Keratinocyte (primary cell): Measurements from ENCODE around the gene MFAP3L.

Source experiments
- CTCF ChIP-seq, 3 experiments: IDR thresholded peaks in 1 of 3; conservative IDR thresholded peaks in 1 of 3; optimal IDR thresholded peaks in 1 of 3; 2 replicates in 2 of 3; 3 replicates in 1 of 3; pipeline versions ENCODE3 to v1.5.1; 2011; ENCODE audit warnings: low read length in 3 of 3, mild to moderate bottlenecking in 3 of 3, moderate library complexity in 2 of 3, control low read depth in 1 of 3, inconsistent platforms in 1 of 3; ENCODE audit not compliant: insufficient read depth in 2 of 3; ENCODE audit errors: extremely low read depth in 1 of 3
- EZH2 ChIP-seq: IDR thresholded peaks from one replicate; pipeline ENCODE4 v1.6.1; 2012; ENCODE audit warnings: inconsistent platforms, mild to moderate bottlenecking, low read length, moderate library complexity

DNA sequence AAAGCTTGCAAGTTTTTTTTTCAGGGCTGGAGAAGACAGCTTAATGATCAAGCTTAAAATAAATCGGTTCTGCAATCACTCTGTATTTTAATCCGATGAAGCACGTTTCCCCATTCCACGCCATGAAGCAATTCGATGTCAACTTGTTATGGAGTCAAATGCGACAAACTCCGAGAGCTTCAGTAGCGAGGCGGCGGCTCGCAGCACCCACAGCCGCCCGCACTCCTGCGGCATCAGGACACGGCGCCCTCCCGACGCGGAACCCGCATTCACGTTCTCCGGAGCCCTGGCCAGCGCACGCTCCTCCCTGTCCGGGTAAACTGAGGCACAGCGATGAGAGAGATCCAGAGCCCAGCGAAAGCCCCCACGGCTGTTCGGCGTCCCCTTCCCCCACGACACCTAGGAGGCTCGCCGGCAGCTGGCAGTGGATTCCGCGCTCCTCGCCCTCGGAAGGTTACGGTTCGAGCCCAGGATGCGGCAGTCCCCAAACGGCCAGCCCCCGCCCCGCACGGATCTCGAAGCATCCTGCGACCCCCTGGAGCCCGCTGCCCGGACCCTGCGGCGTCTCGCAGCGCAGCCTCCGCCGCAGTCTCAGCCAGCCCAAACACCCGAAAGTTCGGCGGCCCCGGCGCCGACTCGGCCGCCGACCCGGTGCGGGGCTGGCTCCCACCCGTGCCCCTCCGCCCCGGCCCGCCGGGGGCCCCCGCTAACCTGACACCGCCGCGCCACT is 507 bp downstream of the MFAP3L start:
- TF ChIP-seq CTCF (optimal IDR thresholded peaks at IDR 0.05 in 1 of 3, IDR thresholded peaks at IDR 0.05 in 1 of 3, conservative IDR thresholded peaks at IDR 0.05 in 1 of 3; ENCODE audit: extremely low read depth in 1 of 3, insufficient read depth in 2 of 3, low read length in 3 of 3) (no peak), EZH2 (peak; percentile 66)
